NCI-H146 (cell line): ENCODE results near the gene ANKRD12.
"Not testable (repeated sequence)": the region's sequence is repeated elsewhere in the genome, so short reads cannot be mapped to it uniquely, and the experiment has no call there.

Experiments used
- DNase-seq: peaks from one replicate; lab custom pipeline; 2025; lab: John Stamatoyannopoulos, UW

Gene ANKRD12

GRCh38 chr18:9233771-9234440 is 97.3 kb downstream of the ANKRD12 start:
- DNase-seq: no peak

GRCh38 chr18:9234528-9234927 is 97.9 kb downstream of the ANKRD12 start:
- DNase-seq: no peak

DNA sequence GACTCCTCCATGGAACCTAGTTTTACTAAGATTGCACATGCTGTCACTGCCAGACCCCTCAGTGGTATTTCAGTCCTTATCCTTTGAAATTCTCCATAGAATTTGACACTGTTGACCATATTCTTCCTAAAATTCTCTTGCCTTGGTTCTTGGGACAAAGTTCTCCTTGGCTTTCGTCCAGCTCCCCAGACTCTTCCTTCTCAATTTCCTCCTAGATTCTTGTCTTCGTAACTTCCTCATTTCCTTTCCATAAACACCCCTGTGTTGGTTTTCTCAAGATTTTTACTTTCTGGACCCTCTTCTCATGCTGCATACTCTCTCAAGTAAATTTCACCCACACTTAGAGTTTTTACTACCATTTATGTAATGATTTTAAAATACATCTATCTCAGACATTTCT is 101.4 kb downstream of the ANKRD12 start:
- DNase-seq: no peak

DNA sequence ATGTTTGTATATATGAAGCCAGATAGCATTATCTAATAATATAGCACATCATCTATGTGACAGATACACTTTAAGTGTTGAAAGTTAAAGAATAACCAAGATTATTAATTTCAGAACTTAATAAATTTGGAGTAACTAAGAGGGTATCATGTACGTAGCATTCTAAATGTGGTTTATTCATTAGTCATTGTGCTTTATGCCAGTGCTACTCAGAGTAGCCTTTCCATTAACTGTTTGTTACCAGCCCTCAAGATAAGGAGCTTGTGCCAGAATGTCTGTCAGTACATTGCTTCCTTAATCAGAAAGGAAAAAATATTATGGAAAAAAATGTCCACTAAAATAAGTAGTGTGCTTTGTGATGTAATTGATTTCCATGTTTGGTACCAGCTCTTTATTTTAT is 103.1 kb downstream of the ANKRD12 start:
- DNase-seq: no peak

- no peak for DNase-seq
Measured at GRCh38 chr18:9240270-9240669, 103.7 kb downstream of the ANKRD12 start.

DNA sequence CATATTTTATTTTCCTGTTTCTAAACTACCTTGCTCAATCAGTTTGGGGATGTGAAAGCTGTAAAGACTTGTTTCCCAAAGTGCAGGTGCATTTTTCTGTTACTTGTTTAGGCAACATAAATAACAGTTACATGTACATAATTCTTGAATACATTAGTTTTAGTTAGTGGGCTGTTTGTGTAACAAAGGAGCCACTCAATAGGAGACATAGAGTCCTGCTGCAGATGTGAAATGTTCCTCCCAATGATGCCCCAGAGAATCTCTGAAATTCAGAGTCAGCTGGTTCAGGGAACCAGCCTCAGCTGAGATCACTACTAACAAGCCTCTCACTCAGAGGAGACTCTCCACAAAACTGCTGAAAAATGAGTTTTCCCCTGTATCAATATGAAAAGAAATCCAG is 106.4 kb downstream of the ANKRD12 start:
- no peak for DNase-seq

- no peak for DNase-seq
Measured at GRCh38 chr18:9244376-9244775, 107.8 kb downstream of the ANKRD12 start.

- no peak for DNase-seq
Measured at GRCh38 chr18:9248661-9249060, 112.1 kb downstream of the ANKRD12 start.

GRCh38 chr18:9249254-9249653 is 112.7 kb downstream of the ANKRD12 start:
- no peak for DNase-seq

GRCh38 chr18:9259173-9259572 is 122.6 kb downstream of the ANKRD12 start:
- DNase-seq: no peak

DNA sequence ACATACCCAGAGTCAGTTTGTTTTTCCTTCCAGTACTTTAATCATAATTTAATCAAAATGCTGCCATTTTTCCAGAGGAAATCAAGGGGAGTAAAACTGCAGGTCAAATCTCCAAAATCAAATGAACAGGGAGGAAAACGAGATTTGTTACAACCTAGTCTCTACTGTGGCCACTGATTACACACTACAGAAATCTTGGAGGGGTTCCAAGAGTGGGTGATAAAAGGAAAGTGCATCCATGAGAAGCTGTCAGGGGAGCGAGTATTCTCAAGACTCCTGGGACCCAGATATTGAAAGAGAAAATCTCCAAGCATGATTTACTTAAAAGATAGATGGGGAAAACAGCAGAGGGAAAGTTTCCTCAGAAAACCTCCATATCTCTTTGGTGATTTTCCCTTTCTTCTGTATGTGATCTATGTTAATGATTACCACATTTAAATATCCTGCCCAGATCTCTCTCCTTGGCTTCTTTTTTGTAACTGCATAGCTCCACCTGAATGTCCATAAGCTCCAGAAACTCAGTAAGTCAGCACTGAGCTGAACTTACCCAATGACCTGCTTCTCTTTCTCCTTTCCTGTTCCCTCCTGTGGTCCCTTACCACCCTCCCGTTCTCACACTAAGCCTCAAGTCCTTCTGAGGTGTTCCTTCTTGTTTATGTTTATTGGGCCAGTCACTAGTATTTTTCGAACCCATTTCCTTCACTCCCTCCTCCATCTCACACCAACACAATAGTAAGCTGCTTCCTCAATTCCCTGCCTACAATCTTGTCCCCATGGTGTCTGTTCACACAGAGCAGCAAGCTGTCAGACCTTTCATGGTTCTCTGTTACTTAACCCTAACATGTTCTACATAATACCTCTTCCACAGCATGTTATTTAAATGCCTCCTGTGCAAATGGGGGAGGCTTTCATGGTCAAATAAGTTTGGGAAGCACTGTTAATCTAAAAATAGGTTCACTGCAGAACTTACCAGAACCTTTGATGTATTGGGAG is 124.1 kb downstream of the ANKRD12 start:
- no peak for DNase-seq

DNA sequence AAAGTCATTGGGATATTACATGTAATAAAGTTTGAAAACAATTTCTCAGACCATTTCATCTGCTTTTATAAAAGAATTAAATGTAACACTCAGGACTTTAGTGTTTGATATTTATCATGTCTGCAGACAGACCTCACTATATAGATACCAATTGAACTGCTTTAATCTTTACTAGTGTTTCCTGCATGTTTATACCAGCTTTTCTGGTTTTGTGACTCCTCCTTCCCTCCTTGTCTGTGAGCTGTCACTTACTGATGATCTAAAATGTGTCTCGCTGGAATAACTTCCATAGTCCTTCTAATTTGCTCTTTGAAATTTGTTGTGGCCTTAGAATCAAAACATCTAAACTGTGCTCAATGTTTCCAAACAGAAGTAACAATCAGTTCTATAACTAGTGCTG is 126.7 kb downstream of the ANKRD12 start:
- no peak for DNase-seq

- not testable (repeated sequence) for DNase-seq
Measured at GRCh38 chr18:9264797-9265196, 128.2 kb downstream of the ANKRD12 start.

GRCh38 chr18:9273221-9273620 is 136.6 kb downstream of the ANKRD12 start:
- no peak for DNase-seq

DNA sequence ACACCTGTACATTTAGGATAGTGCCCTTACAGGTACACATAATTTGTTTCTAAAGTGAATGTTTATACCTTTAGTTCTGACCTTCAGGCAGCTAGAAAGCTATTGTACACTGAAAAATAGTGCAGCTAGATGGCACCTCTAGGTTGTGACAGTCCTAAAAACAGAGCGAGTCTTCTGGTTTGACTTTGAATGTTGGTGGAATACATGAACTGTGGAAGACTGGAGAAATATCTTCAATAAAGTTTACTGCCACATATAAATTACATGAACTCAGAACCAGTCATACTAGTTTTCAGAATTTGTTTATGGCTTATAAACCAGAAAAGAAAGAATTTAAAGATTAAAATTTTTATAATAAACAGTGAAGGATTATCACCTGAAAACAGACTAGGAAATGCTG is 139.3 kb downstream of the ANKRD12 start:
- DNase-seq: no peak

DNA sequence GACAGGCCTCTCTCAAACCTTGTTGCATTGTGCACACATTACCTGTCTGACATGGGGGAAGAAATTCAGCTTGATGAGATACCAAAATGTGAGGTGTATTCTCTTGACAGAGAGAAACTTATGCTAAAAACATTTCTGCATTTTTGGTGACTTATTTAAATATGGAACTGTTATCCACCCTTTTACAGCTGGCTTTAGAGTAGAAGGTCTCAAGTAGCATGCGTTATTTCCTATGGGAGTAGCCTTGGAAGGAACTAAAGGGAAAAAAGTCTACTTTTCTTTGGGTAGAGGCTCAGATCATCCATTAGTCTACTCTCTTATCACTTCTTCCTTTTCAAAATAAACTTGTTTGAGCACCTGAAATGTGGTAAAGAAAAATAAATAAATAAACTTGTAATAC is 141.4 kb downstream of the ANKRD12 start:
- no peak for DNase-seq

DNA sequence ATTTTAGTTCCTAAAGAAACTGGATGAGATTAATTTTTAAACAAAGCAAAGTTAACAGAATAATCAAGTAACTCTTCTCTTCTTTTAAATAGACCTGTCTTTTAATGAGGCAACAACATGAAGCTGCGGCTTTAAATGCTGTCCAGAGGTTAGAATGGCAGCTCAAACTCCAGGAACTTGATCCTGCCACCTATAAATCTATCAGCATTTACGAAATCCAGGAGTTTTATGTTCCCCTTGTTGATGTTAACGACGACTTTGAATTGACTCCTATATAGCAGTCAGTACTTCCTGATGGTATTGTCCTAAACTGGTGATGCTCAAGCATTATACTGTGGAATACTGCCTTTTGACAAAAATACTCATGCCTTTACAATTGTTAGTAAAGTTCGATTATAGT is 144.3 kb downstream of the ANKRD12 start:
- no peak for DNase-seq

DNA sequence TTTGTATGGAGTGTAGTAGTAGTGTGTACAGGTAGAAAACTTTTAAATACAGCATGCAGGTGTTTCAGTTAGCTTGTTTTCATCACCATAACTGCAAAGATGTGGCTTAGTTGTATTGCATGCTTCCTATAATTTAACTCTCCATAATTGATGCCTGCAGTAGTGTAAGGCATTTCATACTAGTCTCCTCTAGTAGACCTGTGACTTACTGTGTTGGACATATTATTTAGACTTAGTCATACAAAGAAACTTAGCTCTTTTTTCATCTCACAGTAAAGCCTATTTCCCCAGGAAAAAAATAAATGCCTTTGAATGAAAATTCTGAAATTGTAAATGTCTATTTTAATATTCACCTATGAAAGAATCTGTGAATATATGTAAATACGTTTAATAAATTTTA is 145.2 kb downstream of the ANKRD12 start:
- DNase-seq: no peak

GRCh38 chr18:9283791-9284190 is 147.2 kb downstream of the ANKRD12 start:
- no peak for DNase-seq

GRCh38 chr18:9285604-9286003 is 149.0 kb downstream of the ANKRD12 start:
- DNase-seq: no peak

DNA sequence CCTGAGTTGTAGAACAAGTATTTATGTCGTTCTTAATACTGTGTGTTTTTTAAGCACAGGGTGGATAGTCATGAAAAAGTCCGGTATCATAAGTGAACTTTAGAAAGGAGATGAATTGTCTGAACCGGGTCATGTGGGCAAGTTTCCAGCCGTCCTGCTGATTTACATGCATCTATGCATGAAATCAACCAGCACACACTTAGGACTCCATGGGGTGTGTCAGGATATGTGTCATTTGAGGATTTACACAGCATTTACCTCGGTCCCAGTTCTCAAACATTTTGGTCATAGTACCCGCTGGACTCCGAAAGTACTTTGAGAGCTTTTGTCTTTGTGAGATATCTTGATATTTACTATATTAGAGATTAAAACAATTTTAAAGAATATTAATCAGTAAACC is 150.5 kb downstream of the ANKRD12 start:
- DNase-seq: no peak

DNA sequence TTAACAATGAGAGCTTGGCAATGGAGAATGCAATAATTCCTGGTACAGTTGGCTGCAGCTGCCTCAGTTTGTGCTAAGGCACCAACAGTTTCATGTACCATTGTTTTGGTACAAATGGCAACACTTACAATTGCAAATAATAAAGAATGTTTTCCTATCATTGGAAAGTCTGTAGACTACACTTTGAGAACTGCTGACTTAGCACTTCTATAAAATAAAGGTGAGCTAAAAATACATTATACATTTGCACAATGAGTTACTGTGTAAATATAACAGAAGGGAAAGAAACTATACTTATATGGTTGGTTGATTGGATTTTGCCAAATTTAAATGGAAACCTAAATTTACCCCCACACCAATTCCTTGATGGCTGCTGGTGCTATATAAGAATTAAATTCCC is 153.1 kb downstream of the ANKRD12 start:
- no peak for DNase-seq

- DNase-seq: no peak
Measured at GRCh38 chr18:9290156-9290555, 153.6 kb downstream of the ANKRD12 start.
